HG03280 (cell line): ENCODE measurements around the gene CDC42SE2.

Source experiments
- ATAC-seq: cut with Tn5 transposase; IDR thresholded peaks from one replicate; pipeline ENCODE4 v1.9.1; 2021; ENCODE audit warnings: mild to moderate bottlenecking, moderate library complexity; ENCODE audit not compliant: unreplicated experiment

Gene CDC42SE2

DNA sequence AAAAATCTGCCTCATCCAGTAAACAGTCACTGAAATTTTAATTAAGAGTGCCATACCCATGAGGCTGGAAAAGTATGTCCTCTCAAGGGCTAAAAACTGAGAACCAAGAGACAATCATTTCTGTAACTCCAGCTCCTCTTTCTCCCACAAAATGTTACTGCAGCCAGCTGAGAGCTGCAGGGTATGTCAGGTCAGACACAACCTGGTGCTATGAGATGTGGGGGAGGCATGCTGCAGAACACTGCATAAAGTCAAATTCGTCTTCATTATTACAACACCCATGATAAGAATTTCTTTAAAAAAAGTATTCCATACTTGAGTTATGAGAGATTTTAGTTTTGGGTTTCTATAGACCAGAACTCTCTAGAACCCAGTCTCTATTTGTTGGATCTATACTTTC, 162.2 kb downstream of the CDC42SE2 start:
- no peak for ATAC-seq

GRCh38 chr5:131430794-131431193, 166.9 kb downstream of the CDC42SE2 start:
- ATAC-seq: no peak

DNA sequence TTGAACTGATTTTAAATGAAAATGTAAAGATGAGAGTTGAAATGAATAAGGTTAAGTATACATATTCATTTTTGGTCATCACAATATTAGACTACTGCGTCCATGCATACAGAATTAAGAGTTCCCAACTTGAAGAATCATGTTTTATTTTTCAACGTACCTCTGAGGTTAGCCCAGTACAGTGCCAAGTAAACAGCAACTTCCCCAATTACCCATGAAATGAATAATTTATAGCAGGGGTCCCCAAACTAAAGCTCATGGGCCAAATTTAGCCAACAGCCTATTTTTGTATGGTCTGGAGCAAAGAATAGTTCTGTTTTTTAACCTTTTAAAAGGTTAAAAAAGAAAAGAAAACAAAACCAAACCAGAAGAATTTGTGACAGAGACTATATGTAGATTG, 167.9 kb downstream of the CDC42SE2 start:
- no peak for ATAC-seq

- no peak for ATAC-seq
Observed at GRCh38 chr5:131433109-131433508, 169.3 kb downstream of the CDC42SE2 start.

GRCh38 chr5:131436081-131436480, 172.2 kb downstream of the CDC42SE2 start:
- no peak for ATAC-seq

DNA sequence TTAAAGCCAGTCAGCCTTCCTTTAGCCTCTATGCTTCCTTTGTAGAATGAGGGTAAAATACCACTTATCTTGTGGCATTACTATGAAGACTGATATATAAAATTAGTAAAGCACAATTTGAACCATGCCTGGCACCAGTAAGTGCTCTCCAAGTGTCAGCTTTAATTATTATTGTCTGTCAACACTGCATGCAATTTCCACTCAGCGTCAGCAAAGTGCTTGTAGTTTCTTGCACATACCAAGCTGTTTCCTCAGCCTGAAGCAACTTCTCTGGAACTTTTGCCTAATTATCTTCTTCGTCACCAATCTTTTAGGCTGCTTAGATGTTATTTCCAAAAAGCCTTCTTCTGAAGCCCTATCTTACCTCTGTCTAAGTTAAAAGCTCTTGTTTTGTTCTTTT, 177.3 kb downstream of the CDC42SE2 start:
- no peak for ATAC-seq
